ENCODE data around the gene C13orf42. TPM values are rescaled to one million over a fixed set of nuclear protein-coding genes. Genes with fewer than 3 reads are reported as not detected.

The C13orf42 gene
- total and polyA plus RNA-seq, 4 donors, result 0.04 to 0.23 TPM; not detected in 2

- no peak for TF ChIP-seq CTCF (IDR thresholded peaks at IDR 0.05; ENCODE audit: control extremely low read depth, extremely low read depth)
- no peaks in the 10 kb centered on the region for H3K27me3 ChIP-seq (ENCODE audit: control insufficient read depth in 3 of 3, insufficient read depth in 3 of 3, low read length in 2 of 3)
- no peak overlapping the region for H3K4me3 ChIP-seq
- H3K9me3 ChIP-seq (ENCODE audit: control insufficient read depth in 4 of 4, insufficient read depth in 3 of 4, low read length in 3 of 4), result peaks cover 0 to 2% (median 0%) of the 10 kb centered on the region in 4 donors
- H3K4me1 ChIP-seq (ENCODE audit: control insufficient read depth in 5 of 5, insufficient read depth in 5 of 5, low read length in 5 of 5), result no peaks in the 10 kb centered on the region
- no peak overlapping the region for H3K27ac ChIP-seq (ENCODE audit: low read depth in 1 of 2, low read length in 1 of 2)
- no peak for ATAC-seq (ENCODE audit: insufficient read depth, low FRiP score)
- H3K36me3 ChIP-seq (ENCODE audit: control insufficient read depth in 4 of 4, insufficient read depth in 4 of 4, low read length in 4 of 4), result no peaks in the 10 kb centered on the region
- no peak for DNase-seq
- WGBS, 2 donors, result 87 to 90% methylated on average over 4 of the region's 4 CpGs
- H3K9ac ChIP-seq (ENCODE audit: insufficient read depth in 1 of 2, low read length in 2 of 2), result no peak overlapping the region
Observed at GRCh38 chr13:51105046-51105445, 6.0 kb downstream of the C13orf42 start.

GRCh38 chr13:51101636-51102235 lies 9.3 kb downstream of the C13orf42 start:
- DNase-seq, result no peak
- 77 to 90% methylated on average over 5 of the region's 5 CpGs for WGBS, 2 donors
- Histone ChIP-seq H3K9me3 (ENCODE audit: control insufficient read depth in 4 of 4, insufficient read depth in 3 of 4, low read length in 3 of 4) (no peaks in the 10 kb centered on the region), H3K4me3 (no peak overlapping the region), H3K4me1 (ENCODE audit: control insufficient read depth in 5 of 5, insufficient read depth in 5 of 5, low read length in 5 of 5) (no peaks in the 10 kb centered on the region), H3K36me3 (ENCODE audit: control insufficient read depth in 4 of 4, insufficient read depth in 4 of 4, low read length in 4 of 4) (no peaks in the 10 kb centered on the region), H3K27me3 (ENCODE audit: control insufficient read depth in 3 of 3, insufficient read depth in 3 of 3, low read length in 2 of 3) (no peaks in the 10 kb centered on the region), H3K27ac (ENCODE audit: low read depth in 1 of 2, low read length in 1 of 2) (no peak overlapping the region), H3K9ac (ENCODE audit: insufficient read depth in 1 of 2, low read length in 2 of 2) (no peak overlapping the region)
- TF ChIP-seq CTCF (IDR thresholded peaks at IDR 0.05; ENCODE audit: control extremely low read depth, extremely low read depth), result no peak
- ATAC-seq (ENCODE audit: insufficient read depth, low FRiP score), result no peak

- Histone ChIP-seq H3K27me3 (ENCODE audit: control insufficient read depth in 3 of 3, insufficient read depth in 3 of 3, low read length in 2 of 3) (no peaks in the 10 kb centered on the region), H3K9ac (ENCODE audit: insufficient read depth in 1 of 2, low read length in 2 of 2) (no peak overlapping the region), H3K27ac (ENCODE audit: low read depth in 1 of 2, low read length in 1 of 2) (no peak overlapping the region), H3K4me1 (ENCODE audit: control insufficient read depth in 5 of 5, insufficient read depth in 5 of 5, low read length in 5 of 5) (no peaks in the 10 kb centered on the region), H3K4me3 (no peak overlapping the region), H3K9me3 (ENCODE audit: control insufficient read depth in 4 of 4, insufficient read depth in 3 of 4, low read length in 3 of 4) (no peaks in the 10 kb centered on the region), H3K36me3 (ENCODE audit: control insufficient read depth in 4 of 4, insufficient read depth in 4 of 4, low read length in 4 of 4) (no peaks in the 10 kb centered on the region)
- no peak for TF ChIP-seq CTCF (IDR thresholded peaks at IDR 0.05; ENCODE audit: control extremely low read depth, extremely low read depth)
- ATAC-seq (ENCODE audit: insufficient read depth, low FRiP score) (no peak), DNase-seq (no peak)
- 84 to 90% methylated on average over 4 of the region's 4 CpGs for WGBS, 2 donors
Observed at GRCh38 chr13:51097353-51098043, 13.6 kb downstream of the C13orf42 start.
